OCI-LY7 (cell line): ENCODE results near the gene SPAG5.

Experiments
- CTCF ChIP-seq: fragments of 200-600 bp; sonication (generic); conservative IDR thresholded peaks from 2 replicates; pipeline ENCODE4 v1.5.1; 2014; ENCODE audit warnings: mild to moderate bottlenecking, antibody characterized with exemption, low read length, moderate library complexity, mixed read lengths
- EZH2phosphoT487 ChIP-seq: fragments of 200-600 bp; sonication (generic); IDR thresholded peaks from 2 replicates; pipeline ENCODE4 v1.6.1; 2018; ENCODE audit warnings: low read depth, borderline replicate concordance, mild to moderate bottlenecking, mixed run types, antibody characterized with exemption, low read length, moderate library complexity, mixed read lengths

DNA sequence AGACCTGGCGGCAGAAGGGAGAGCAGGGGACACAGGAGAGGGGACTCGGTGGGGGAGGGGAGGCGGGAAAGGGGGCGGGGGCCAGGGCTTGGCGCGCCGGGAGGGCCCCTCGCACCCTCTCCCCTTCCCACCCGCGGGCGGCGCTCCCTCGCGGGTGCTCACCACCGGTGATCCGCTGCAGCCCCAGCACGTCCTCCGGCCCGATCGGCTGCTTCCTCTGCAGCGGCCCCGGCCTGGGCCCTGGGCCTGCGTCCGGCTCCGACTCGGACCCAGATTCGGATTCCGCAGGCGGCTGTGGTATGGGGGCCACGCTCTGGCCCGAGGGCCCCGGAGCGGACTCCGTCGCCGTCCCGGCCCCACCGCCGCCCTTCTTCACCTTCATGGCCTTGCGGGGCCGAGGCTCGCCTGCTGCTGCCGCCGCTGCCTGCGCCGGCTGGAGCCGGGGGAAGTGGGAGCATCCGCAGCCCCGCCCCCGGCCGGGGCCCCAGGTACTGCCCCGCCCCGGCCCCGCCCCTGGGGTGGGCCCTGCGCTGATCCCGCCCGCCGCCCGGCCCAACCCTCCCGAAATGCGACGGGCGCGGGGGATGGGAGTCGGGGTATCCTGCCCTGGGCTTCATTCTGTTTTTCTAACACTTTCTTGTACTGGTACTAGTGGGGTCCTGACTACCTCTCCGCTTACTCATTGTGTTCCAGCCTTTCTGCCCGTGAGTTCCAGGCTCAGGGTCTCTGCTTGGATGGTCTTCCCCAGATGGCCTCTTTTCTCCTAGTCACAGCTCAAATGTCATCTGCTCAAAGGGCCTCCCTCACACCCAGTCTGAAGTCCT lies 46.4 kb downstream of the SPAG5 start, which contains the start of gene UNC119:
- no peak for TF ChIP-seq CTCF
- TF ChIP-seq EZH2phosphoT487 = no peak
